IMR-90 (cell line): ENCODE measurements around the gene NACC1. TPM values are rescaled to one million over a fixed set of nuclear protein-coding genes. Genes with fewer than 3 reads are reported as not detected.

Experiments
- ATAC-seq: fragments of 200-7000 bp; cut with Tn5 transposase; 2 replicates; pipeline ENCODE4 v1.9.1; 2020; ENCODE audit warnings: low read depth, mild to moderate bottlenecking, moderate library complexity
- BruUV-seq: library from RNA; stranded (reverse); fragments of 400-500 nt; replicated peaks from 2 replicates; lab custom pipeline; 2021; lab: Mats Ljungman, UMichigan
- CTCF ChIA-PET: fragments of 300-600 bp; formaldehyde crosslinking; extraction: SDS; loops from one replicate; lab custom pipeline; 2021; ENCODE audit warnings: antibody characterized with exemption; lab: Yijun Ruan, JAX
- POLR2A ChIA-PET: fragments of 300-600 bp; sonication (Branson Sonifier 250); formaldehyde crosslinking; loops from one replicate; lab custom pipeline; 2022; ENCODE audit warnings: antibody characterized with exemption; ENCODE audit not compliant: unreplicated experiment; lab: Charles Lee
- DNase-seq: peaks from one replicate; pipeline ENCODE4 v3.0.0; 2013
- H2AFZ ChIP-seq: replicated peaks from 2 replicates; pipeline ENCODE3; 2013; ENCODE audit warnings: low read length, mild to moderate bottlenecking; ENCODE audit not compliant: poor library complexity
- H2AK5ac ChIP-seq: 2 replicates; pipeline ENCODE4 v1.6.1; 2013; ENCODE audit warnings: low read depth, low read length, inconsistent platforms
- H2AK9ac ChIP-seq: replicated peaks from 2 replicates; pipeline ENCODE3; 2013; ENCODE audit warnings: mild to moderate bottlenecking, low read depth, low read length, moderate library complexity; ENCODE audit not compliant: poor library complexity
- H2BK120ac ChIP-seq: 2 replicates; pipeline ENCODE4 v1.6.1; 2013; ENCODE audit warnings: low read depth, low read length, inconsistent platforms
- H2BK15ac ChIP-seq: 3 replicates; pipeline ENCODE4 v1.6.1; 2013; ENCODE audit warnings: low read depth, low read length, inconsistent platforms
- H2BK20ac ChIP-seq: 2 replicates; pipeline ENCODE4 v1.6.1; 2013; ENCODE audit warnings: low read depth, mild to moderate bottlenecking, inconsistent platforms, low read length, moderate library complexity
- H2BK5ac ChIP-seq: 2 replicates; pipeline ENCODE4 v1.6.1; 2013; ENCODE audit warnings: mild to moderate bottlenecking, low read depth, low read length, inconsistent platforms; ENCODE audit not compliant: poor library complexity, severe bottlenecking
- H3K14ac ChIP-seq: replicated peaks from 2 replicates; pipeline ENCODE4 v1.6.1; 2013; ENCODE audit warnings: low read depth, low read length, inconsistent platforms
- H3K18ac ChIP-seq: 2 replicates; pipeline ENCODE4 v1.6.1; 2013; ENCODE audit warnings: low read depth, low read length, control low read depth
- H3K23ac ChIP-seq: 2 replicates; pipeline ENCODE4 v1.6.1; 2013; ENCODE audit warnings: low read depth, low read length, inconsistent platforms
- H3K27ac ChIP-seq: 2 replicates; pipeline ENCODE4 v1.5.1; 2013; ENCODE audit warnings: mild to moderate bottlenecking, control low read depth, low read length; ENCODE audit not compliant: insufficient read depth
- H3K27me3 ChIP-seq: 2 replicates; pipeline ENCODE4 v1.6.1; 2013; ENCODE audit warnings: low read length; ENCODE audit not compliant: control insufficient read depth, insufficient read depth
- H3K36me3 ChIP-seq: 2 replicates; pipeline ENCODE4 v1.6.1; 2013; ENCODE audit warnings: low read length, mixed read lengths; ENCODE audit not compliant: control insufficient read depth, insufficient read depth
- H3K4ac ChIP-seq: 2 replicates; pipeline ENCODE4 v1.6.1; 2013; ENCODE audit warnings: low read depth, low read length, inconsistent platforms
- H3K4me1 ChIP-seq: 2 replicates; pipeline ENCODE4 v1.6.1; 2013; ENCODE audit warnings: low read length, mixed read lengths; ENCODE audit not compliant: control insufficient read depth, insufficient read depth
- H3K4me2 ChIP-seq: 2 replicates; pipeline ENCODE4 v1.6.1; 2013; ENCODE audit warnings: low read depth, mild to moderate bottlenecking, control low read depth, low read length, moderate library complexity
- H3K4me3 ChIP-seq: 2 replicates; pipeline ENCODE4 v1.5.1; 2013; ENCODE audit warnings: low read depth, mild to moderate bottlenecking, control low read depth, low read length, moderate library complexity; ENCODE audit not compliant: insufficient read depth
- H3K56ac ChIP-seq: 2 replicates; pipeline ENCODE4 v1.6.1; 2013; ENCODE audit warnings: low read length, inconsistent platforms; ENCODE audit not compliant: insufficient read depth; ENCODE audit errors: extremely low read depth
- H3K79me1 ChIP-seq, 2 experiments: 2 replicates each; pipeline ENCODE4 v1.6.1; 2013; ENCODE audit warnings: low read length in 2 of 2, inconsistent platforms in 1 of 2, low read depth in 1 of 2
- H3K9ac ChIP-seq: 2 replicates; pipeline ENCODE4 v1.6.1; 2013; ENCODE audit warnings: low read depth, low read length, control low read depth
- H3K9me1 ChIP-seq: 2 replicates; pipeline ENCODE4 v1.6.1; 2013; ENCODE audit warnings: low read length, inconsistent platforms; ENCODE audit not compliant: insufficient read depth
- H3K9me3 ChIP-seq: 2 replicates; pipeline ENCODE4 v1.6.1; 2013; ENCODE audit warnings: low read length; ENCODE audit not compliant: control insufficient read depth, insufficient read depth
- H4K20me1 ChIP-seq: 2 replicates; pipeline ENCODE4 v1.6.1; 2013; ENCODE audit warnings: low read length, inconsistent platforms; ENCODE audit not compliant: insufficient read depth
- H4K5ac ChIP-seq: 2 replicates; pipeline ENCODE4 v1.6.1; 2013; ENCODE audit warnings: mild to moderate bottlenecking, low read depth, low read length, control low read depth
- H4K8ac ChIP-seq, 2 experiments: 2 replicates each; pipeline ENCODE4 v1.6.1; 2013; ENCODE audit warnings: low read depth in 2 of 2, low read length in 2 of 2, control low read depth in 1 of 2, inconsistent platforms in 1 of 2
- H4K91ac ChIP-seq: 2 replicates; pipeline ENCODE4 v1.6.1; 2013; ENCODE audit warnings: low read depth, low read length, inconsistent platforms; ENCODE audit not compliant: insufficient read depth
- MAFK ChIP-seq: IDR thresholded peaks from 2 replicates; pipeline ENCODE4 v1.6.1; 2012; ENCODE audit warnings: low read depth, low read length, improper control_type of control experiment
- NFE2L2 ChIP-seq: fragments of 150-350 bp; IDR thresholded peaks from 2 replicates; pipeline ENCODE4 v1.6.1; 2016; ENCODE audit warnings: low read depth, mild to moderate bottlenecking, low read length
- RCOR1 ChIP-seq: IDR thresholded peaks from 2 replicates; pipeline ENCODE4 v1.6.1; 2012; ENCODE audit warnings: mild to moderate bottlenecking, low read length, improper control_type of control experiment; ENCODE audit not compliant: insufficient replicate concordance
- WGBS, 2 experiments: methylation state at CpG; one replicate each; pipeline versions ENCODE4 v1.1.5 to v1.1.7; 2013; ENCODE audit warnings: missing lambda C conversion rate in 2 of 2; ENCODE audit not compliant: insufficient read length in 1 of 2; ENCODE audit errors: extremely low coverage in 2 of 2; 5-methylcytosine and 5-hydroxymethylcytosine counted together
- dilution Hi-C: fragments of 300-500 bp; cut with HindIII; formaldehyde crosslinking; loops from one replicate; pipeline ENCODE4 v1.14.3; 2018; ENCODE audit warnings: low sequenced_read_pairs; ENCODE audit not compliant: unreplicated experiment
- in situ Hi-C: fragments of 300-500 bp; cut with MboI; formaldehyde crosslinking; loops from 3 replicates; pipeline ENCODE4 v1.14.3; 2019; ENCODE audit warnings: low sequenced_read_pairs, inconsistent platforms, mixed read lengths
- intact Hi-C: fragments of 100-400 bp; cut with micrococcal nuclease; formaldehyde crosslinking; loops from 2 replicates; pipeline ENCODE4 v1.10.0; 2022
- polyA plus RNA-seq, 3 experiments: library from polyadenylated mRNA; depleted of rRNA; stranded (reverse); fragments of >200 nt; gene quantifications; 2 replicates each; pipeline ENCODE4 v1.2.3, GENCODE V29; 2012; ENCODE audit warnings: low replicate concordance in 1 of 3
- total RNA-seq: library from RNA; depleted of rRNA; stranded (reverse); fragments of >200 nt; gene quantifications from 2 replicates; pipeline ENCODE4 v1.2.3, GENCODE V29; 2012
- TF ChIP-seq, protein P1 (sequence below): fragments of 150-350 bp; IDR thresholded peaks from 2 replicates; pipeline ENCODE4 v1.6.1; 2016; ENCODE audit warnings: low read depth, mild to moderate bottlenecking, low read length, moderate library complexity, borderline replicate concordance

The NACC1 gene
- total and polyA plus RNA-seq, 2 of the 4 experiments (the other 2 are of a cell fraction) = 42.5 to 181 TPM

DNA sequence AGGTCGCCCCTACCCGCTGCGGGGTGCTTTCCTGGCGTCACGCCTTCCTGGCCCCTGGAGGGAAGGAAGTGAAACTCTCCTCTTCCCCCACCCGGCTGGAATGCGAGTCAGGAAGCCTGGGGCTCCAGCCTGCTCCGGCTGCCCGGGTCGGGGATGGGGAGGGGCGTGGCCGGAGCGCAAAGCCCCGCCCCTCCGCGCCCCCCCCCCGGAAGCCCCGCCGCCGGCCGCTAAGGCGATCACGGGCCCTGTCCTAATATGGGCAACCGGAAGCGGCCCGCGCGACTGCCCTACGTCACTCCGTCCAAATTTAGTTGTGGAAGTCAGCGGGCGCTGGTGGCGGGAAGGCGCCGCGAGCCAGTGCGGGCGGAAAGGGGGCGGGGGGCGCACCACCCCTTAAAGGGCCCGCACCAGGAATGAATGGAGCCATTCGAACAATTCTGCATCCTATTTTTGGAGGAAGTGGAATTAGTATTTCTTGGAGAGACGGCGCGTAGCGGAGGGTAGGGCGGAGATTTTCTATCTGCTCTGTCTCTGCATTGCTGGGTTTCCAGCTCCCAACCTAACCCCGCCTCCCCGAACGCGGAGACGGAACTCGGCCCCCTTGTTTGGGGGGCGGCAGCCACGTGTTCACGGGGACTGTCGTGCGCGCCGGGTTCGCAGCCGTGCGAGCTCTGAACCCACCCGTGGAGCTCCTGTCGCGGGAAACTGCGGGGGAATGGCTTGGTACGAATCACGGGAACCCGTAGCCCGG lies 33.7 kb downstream of the NACC1 start (continued):
- no peak for TF ChIP-seq RCOR1
- TF ChIP-seq MAFK = no peak
- TF ChIP-seq NFE2L2 = no peak; the same call in 1 of the 2 replicates

DNA sequence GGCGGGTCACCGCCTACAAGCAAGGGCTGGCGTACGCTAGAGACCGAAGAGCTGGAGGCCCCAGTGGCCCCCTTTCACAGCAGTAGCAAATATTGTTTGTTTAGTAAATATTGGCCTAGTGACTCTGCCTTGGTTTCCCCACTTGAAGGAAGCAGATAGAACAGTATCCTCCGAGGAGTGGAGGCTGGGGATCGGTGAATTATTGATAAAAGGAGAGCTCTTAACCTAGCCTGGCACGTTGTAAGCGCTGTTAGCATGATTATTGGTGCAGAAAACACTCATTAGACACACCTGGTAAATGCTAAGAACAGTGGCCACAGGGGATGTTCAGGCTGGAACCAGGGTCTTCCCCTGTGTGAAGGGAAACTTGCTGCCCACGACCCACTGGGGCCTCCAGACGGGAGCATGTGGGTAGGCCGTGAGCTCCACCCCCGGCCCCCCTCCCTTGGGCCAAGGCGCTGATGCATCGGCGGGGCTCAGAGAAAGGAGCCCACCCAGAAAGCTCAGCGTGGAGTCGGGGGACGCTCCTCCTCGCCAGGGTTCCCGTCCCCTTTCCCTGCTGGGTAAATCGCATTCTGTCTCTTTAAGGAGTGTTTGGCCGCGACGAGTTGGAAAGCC lies 34.4 kb downstream of the NACC1 start:
- Histone ChIP-seq H3K36me3 (peaks cover 2% of the 10 kb centered on the region; the same call in 1 of the 2 replicates), H3K23ac (peak overlapping the region; percentile 90), H4K20me1 (peaks cover 29% of the 10 kb centered on the region), H3K4me1 (peaks cover 17% of the 10 kb centered on the region), H3K56ac (peak overlapping the region; percentile 92), H3K4ac (peak overlapping the region; percentile 86), H3K18ac (peak overlapping the region; percentile 48), H3K14ac (peak overlapping the region; percentile 87), H2AK9ac (peak overlapping the region; percentile 93), H4K91ac (peak overlapping the region; percentile 64), H2BK120ac (peak overlapping the region; percentile 77), H3K4me2 (peak overlapping the region; percentile 81), H3K79me1 (peaks cover 2 to 47% of the 10 kb centered on the region in 2 experiments; a peak in 2 of 4 replicates), H3K9me3 (no peaks in the 10 kb centered on the region), H4K5ac (peak overlapping the region; percentile 43), H2AFZ (peak overlapping the region; percentile 84), H3K27me3 (no peaks in the 10 kb centered on the region), H2BK5ac (peak overlapping the region; percentile 82), H2AK5ac (peak overlapping the region; percentile 95), H3K4me3 (peak overlapping the region; percentile 82), H3K27ac (peak overlapping the region; percentile 81), H3K9ac (peak overlapping the region; percentile 80), H2BK15ac (peak overlapping the region; percentile 54; the same call in 2 of the 3 replicates), H2BK20ac (0 out of 2 replicates have a peak overlapping the region, but pooled peaks have one; percentile 8), H4K8ac (peak overlapping the region; percentile 75 to 86), H3K9me1 (peaks cover 4% of the 10 kb centered on the region; the same call in 1 of the 2 replicates)
- in situ Hi-C loops = loop anchor here (10.0 kb wide), 1 partner anchor 692 kb away; no protein-coding TSS in a partner anchor
- ChIA-PET POLR2A (interaction anchor here (0.5 to 1.7 kb wide), 5 partner anchors 11 to 719 kb away, joined by 3 to 5 read pairs (median 4); no protein-coding TSS in a partner anchor), CTCF (interaction anchor here (1.0 to 1.5 kb wide), 2 partner anchors 9 to 26 kb away, joined by 3 read pairs; no protein-coding TSS in a partner anchor)
- no TSS peak for BruUV-seq
- dilution Hi-C loops = no loop called here
- peak; percentile 0; the same call in 1 of the 2 replicates for ATAC-seq
- 3% methylated on average over 8 of the region's 25 CpGs; no CpG with 5 or more reads in 1 of the 2 experiments for WGBS, 2 experiments
- intact Hi-C loops = loop anchor here (1.0 kb wide), 1 partner anchor 34 kb away; the partner anchor contains the start of gene NACC1
- DNase-seq = no peak
- TF ChIP-seq, protein P1, sequence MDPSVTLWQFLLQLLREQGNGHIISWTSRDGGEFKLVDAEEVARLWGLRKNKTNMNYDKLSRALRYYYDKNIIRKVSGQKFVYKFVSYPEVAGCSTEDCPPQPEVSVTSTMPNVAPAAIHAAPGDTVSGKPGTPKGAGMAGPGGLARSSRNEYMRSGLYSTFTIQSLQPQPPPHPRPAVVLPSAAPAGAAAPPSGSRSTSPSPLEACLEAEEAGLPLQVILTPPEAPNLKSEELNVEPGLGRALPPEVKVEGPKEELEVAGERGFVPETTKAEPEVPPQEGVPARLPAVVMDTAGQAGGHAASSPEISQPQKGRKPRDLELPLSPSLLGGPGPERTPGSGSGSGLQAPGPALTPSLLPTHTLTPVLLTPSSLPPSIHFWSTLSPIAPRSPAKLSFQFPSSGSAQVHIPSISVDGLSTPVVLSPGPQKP = no peak
